Breast epithelium (tissue), 3 donors: ENCODE results near the gene LDLRAD4.

ENCODE experiments used
- POLR2A ChIP-seq: fragments of 450-650 bp; IDR thresholded peaks from one replicate; pipeline ENCODE4 v1.6.1; 2016; ENCODE audit warnings: antibody characterized with exemption, mild to moderate bottlenecking, moderate library complexity
- TF ChIP-seq, protein P1 (sequence below), 3 donors: fragments of 450-650 bp; IDR thresholded peaks; one replicate each; pipeline ENCODE4 v1.5.1; 2016 to 2017; ENCODE audit warnings: antibody characterized with exemption in 3 of 3, mild to moderate bottlenecking in 3 of 3, moderate library complexity in 3 of 3

DNA sequence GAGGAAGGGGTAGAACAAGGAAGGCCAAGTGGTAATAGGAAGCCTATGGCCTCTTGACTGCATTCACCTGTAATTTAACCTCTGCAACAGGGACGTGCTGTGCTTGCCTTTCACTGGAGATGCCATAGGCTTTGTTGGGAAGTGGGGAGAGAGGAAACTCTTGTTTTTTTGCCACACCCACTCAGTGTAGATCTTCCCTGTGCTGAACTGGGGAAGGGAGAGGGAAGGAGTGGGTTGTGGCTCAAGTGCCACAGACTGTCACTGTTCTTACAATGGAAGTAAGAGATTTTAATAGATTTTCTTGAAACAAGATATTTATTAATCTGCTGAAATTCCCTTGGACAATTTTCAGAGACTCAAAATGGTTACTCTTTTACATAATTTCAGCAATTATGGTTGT is 380.5 kb downstream of the LDLRAD4 start:
- TF ChIP-seq, protein P1, sequence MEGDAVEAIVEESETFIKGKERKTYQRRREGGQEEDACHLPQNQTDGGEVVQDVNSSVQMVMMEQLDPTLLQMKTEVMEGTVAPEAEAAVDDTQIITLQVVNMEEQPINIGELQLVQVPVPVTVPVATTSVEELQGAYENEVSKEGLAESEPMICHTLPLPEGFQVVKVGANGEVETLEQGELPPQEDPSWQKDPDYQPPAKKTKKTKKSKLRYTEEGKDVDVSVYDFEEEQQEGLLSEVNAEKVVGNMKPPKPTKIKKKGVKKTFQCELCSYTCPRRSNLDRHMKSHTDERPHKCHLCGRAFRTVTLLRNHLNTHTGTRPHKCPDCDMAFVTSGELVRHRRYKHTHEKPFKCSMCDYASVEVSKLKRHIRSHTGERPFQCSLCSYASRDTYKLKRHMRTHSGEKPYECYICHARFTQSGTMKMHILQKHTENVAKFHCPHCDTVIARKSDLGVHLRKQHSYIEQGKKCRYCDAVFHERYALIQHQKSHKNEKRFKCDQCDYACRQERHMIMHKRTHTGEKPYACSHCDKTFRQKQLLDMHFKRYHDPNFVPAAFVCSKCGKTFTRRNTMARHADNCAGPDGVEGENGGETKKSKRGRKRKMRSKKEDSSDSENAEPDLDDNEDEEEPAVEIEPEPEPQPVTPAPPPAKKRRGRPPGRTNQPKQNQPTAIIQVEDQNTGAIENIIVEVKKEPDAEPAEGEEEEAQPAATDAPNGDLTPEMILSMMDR (IDR thresholded peaks at IDR 0.05) = no peak
- no peak for TF ChIP-seq POLR2A
